ENCODE data around the gene CLDN4. TPM values are rescaled to one million over a fixed set of nuclear protein-coding genes. Genes with fewer than 3 reads are reported as not detected.

The CLDN4 gene
- total and polyA plus RNA-seq, 2 donors (not counting 3 experiments of a cell fraction or from before 2014, with no cell fraction given), result 0.13 to 0.15 TPM

GRCh38 chr7:73829505-73829904, 1.3 kb upstream of the CLDN4 start:
- dilution Hi-C loops (cut with MboI; ENCODE audit: extremely low pct_ligation_motif_present, low sequenced_read_pairs), result no loop called here
- no peaks in the 10 kb centered on the region for H3K27me3 ChIP-seq (ENCODE audit: control insufficient read depth in 2 of 2, insufficient read depth in 2 of 2, low read length in 2 of 2)
- no peak overlapping the region for H3K4me2 ChIP-seq (ENCODE audit: insufficient read depth, low read length)
- H3K4me1 ChIP-seq (ENCODE audit: control insufficient read depth, extremely low read depth, insufficient read depth, low read length), result peaks cover 5% of the 10 kb centered on the region
- FAIRE-seq (no peak), DNase-seq (ENCODE audit: low read depth, low spot score) (no peak)
- H4K20me1 ChIP-seq (replicated peaks; ENCODE audit: control insufficient read depth, extremely low read depth, insufficient read depth, low read length), result no peaks in the 10 kb centered on the region
- H2AFZ ChIP-seq (ENCODE audit: low read depth, low read length), result no peak overlapping the region
- H3K9ac ChIP-seq (replicated peaks; ENCODE audit: extremely low read depth, insufficient read depth, low read length), result no peak overlapping the region
- H3K4me3 ChIP-seq (replicated peaks in 1 of 3; ENCODE audit: insufficient read depth in 1 of 3, low read depth in 1 of 3, low read length in 3 of 3), result no peak overlapping the region
- TF ChIP-seq EZH2 (IDR thresholded peaks at IDR 0.05; ENCODE audit: borderline replicate concordance, low read depth, low read length, severe bottlenecking), result no peak
- TF ChIP-seq POLR2A (IDR thresholded peaks at IDR 0.05; ENCODE audit: low read depth, low read length), result no peak
- TF ChIP-seq MAX (IDR thresholded peaks at IDR 0.05; ENCODE audit: insufficient read depth, insufficient read length), result no peak
- TF ChIP-seq CTCF (IDR thresholded peaks at IDR 0.05; ENCODE audit: extremely low read depth in 1 of 2, insufficient read depth in 1 of 2, low read depth in 1 of 2, low read length in 2 of 2), result no peak
- no peak overlapping the region for H3K27ac ChIP-seq (ENCODE audit: insufficient read depth, low read depth, low read length)
- no TSS peak for BruUV-seq (replicated peaks)
- CTCF ChIA-PET, result interaction anchor here (1.4 kb wide), 1 partner anchor 13 kb away, joined by 4 read pairs; the partner anchor contains the start of gene METTL27
- H3K79me2 ChIP-seq (ENCODE audit: control insufficient read depth, insufficient read depth, low read length), result no peaks in the 10 kb centered on the region
- H3K36me3 ChIP-seq (ENCODE audit: control insufficient read depth in 2 of 2, extremely low read depth in 1 of 2, insufficient read depth in 2 of 2, low read length in 2 of 2), result no peaks in the 10 kb centered on the region
- POLR2A ChIA-PET, result interaction anchor here (1.0 kb wide), 1 partner anchor 21 kb away, joined by 3 read pairs; no protein-coding TSS in a partner anchor
- intact Hi-C loops (cut with micrococcal nuclease), result loop anchor here (2.0 kb wide), 1 partner anchor 13 kb away; the partner anchor contains the start of gene METTL27
- no peaks in the 10 kb centered on the region for H3K9me1 ChIP-seq (replicated peaks; ENCODE audit: control insufficient read depth, extremely low read depth, insufficient read depth, low read length)
- no peaks in the 10 kb centered on the region for H3K9me3 ChIP-seq (replicated peaks; ENCODE audit: control insufficient read depth, insufficient read depth, low read length)
